PFSK-1 (cell line): Measurements from ENCODE around the gene NLGN2.

ENCODE experiments used
- REST ChIP-seq, 2 experiments: IDR thresholded peaks; 2 replicates each; pipeline versions ENCODE4 v1.6.1 to v1.8.0; 2011 to 2012; ENCODE audit warnings: low read depth in 2 of 2, low read length in 2 of 2, control low read depth in 1 of 2, inconsistent platforms in 1 of 2, mild to moderate bottlenecking in 1 of 2, moderate library complexity in 1 of 2; ENCODE audit not compliant: insufficient read depth in 1 of 2
- TAF1 ChIP-seq: IDR thresholded peaks from 2 replicates; pipeline ENCODE4 v1.6.1; 2012; ENCODE audit warnings: low read length, control low read depth, borderline replicate concordance; ENCODE audit not compliant: insufficient read depth

GRCh38 chr17:7379134-7379533, 28.5 kb upstream of the NLGN2 start:
- TF ChIP-seq REST (IDR thresholded peaks at IDR 0.05; ENCODE audit: insufficient read depth in 1 of 2, low read depth in 2 of 2, low read length in 2 of 2) (no peak), TAF1 (no peak)
